Prostate gland (tissue), 2 donors: ENCODE data around the gene KIAA1755. TPM values are rescaled to one million over a fixed set of nuclear protein-coding genes. Genes with fewer than 3 reads are reported as not detected.

ENCODE experiments used
- DNase-seq: peaks from one replicate; pipeline ENCODE4 v3.0.0-alpha.2; 2019; ENCODE audit warnings: low spot score
- H3K27ac ChIP-seq, 2 donors: fragments of 200-600 bp; sonication (generic); 2 replicates each; pipeline ENCODE4 v1.5.1; 2017 to 2019
- H3K27me3 ChIP-seq: fragments of 200-600 bp; sonication (generic); replicated peaks from 2 replicates; pipeline ENCODE4 v1.5.1; 2019; ENCODE audit not compliant: insufficient read depth
- H3K36me3 ChIP-seq, 2 donors: fragments of 200-600 bp; sonication (generic); 1 replicate in 1 of 2; 2 replicates in 1 of 2; pipeline versions ENCODE4 v1.5.1 to v1.8.1; 2017 to 2019
- H3K4me1 ChIP-seq: fragments of 200-600 bp; sonication (generic); replicated peaks from 2 replicates; pipeline ENCODE4 v1.5.1; 2019
- H3K4me3 ChIP-seq, 2 donors: fragments of 200-600 bp; sonication (generic); 2 replicates each; pipeline ENCODE4 v1.5.1; 2017 to 2019
- H3K9me3 ChIP-seq: fragments of 200-600 bp; sonication (generic); 2 replicates; pipeline ENCODE4 v1.5.1; 2017
- POLR2A ChIP-seq: fragments of 450-650 bp; IDR thresholded peaks from one replicate; pipeline ENCODE4 v1.6.1; 2016; ENCODE audit warnings: antibody characterized with exemption, mild to moderate bottlenecking
- POLR2AphosphoS5 ChIP-seq: sonication (generic); formaldehyde crosslinking; IDR thresholded peaks from one replicate; pipeline ENCODE4 v1.6.1; 2017; ENCODE audit warnings: antibody characterized with exemption
- WGBS: methylation state at CpG from one replicate; pipeline ENCODE4 v1.1.5; 2018; 5-methylcytosine and 5-hydroxymethylcytosine counted together
- intact Hi-C: fragments of 100-400 bp; cut with DNase I; formaldehyde crosslinking; loops from one replicate; pipeline ENCODE4 v1.14.2; 2022
- total RNA-seq, 2 donors: library from RNA; depleted of rRNA; stranded (reverse); fragments of >200 nt; gene quantifications; one replicate each; pipeline ENCODE4 v1.1.0, GENCODE V29; 2016
- TF ChIP-seq, protein P1 (sequence below), 4 experiments: fragments of 200-600 bp in 2 of 4; fragments of 450-650 bp in 2 of 4; sonication (generic) in 2 of 4; IDR thresholded peaks; 1 replicate in 3 of 4; 2 replicates in 1 of 4; pipeline ENCODE4 v1.5.1; 2016 to 2019; ENCODE audit warnings: antibody characterized with exemption in 4 of 4, mild to moderate bottlenecking in 2 of 4, moderate library complexity in 2 of 4

Gene KIAA1755
- total RNA-seq, 2 donors from 2014 or later = 5.0 to 10.8 TPM

DNA sequence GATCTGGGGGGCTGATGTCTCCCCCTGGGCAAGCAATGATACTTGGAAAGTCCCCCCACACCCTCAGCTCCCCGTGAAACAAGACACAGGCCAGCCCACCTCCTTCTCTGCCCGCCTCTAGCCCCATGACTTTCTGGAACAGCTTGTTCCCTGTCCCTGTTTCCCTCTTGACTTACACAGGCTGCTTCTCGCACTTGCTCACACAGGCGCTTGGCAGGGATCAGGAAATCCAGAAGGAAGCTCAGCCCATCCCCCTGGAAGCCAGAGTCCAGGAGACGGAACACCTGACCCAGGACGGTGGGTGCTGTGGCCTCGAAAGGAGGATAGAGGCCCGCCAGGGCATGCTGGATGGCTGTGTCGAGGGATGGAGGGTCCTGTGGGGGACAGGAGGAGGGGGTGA, 14.8 kb downstream of the KIAA1755 start:
- DNase-seq = peak; percentile 18
- Histone ChIP-seq H3K27ac (peak overlapping the region; percentile 64 to 77), H3K9me3 (no peaks in the 10 kb centered on the region), H3K4me3 (no peak overlapping the region), H3K27me3 (no peaks in the 10 kb centered on the region), H3K4me1 (no peaks in the 10 kb centered on the region), H3K36me3 (no peaks in the 10 kb centered on the region)
- 61% methylated on average over 9 of the region's 9 CpGs for WGBS
- intact Hi-C loops = loop anchor here (2.0 kb wide), 1 partner anchor 53 kb away; no protein-coding TSS in a partner anchor
- TF ChIP-seq POLR2A (no peak), POLR2AphosphoS5 (peak; percentile 73)

DNA sequence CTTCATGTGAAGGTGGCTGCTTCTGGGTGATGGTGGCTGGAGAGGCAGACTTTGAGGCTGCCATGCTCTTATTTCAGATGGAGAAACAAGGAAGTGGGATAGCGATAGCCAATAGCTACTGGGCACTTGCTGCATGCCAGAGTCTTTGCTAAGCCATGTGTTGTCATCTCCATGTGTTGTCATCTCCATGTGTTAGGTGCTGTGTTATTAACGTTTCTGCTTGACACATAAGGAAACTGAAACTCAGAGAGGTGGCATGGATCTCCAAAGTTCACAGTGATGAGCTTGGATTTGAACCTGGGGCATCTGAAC, 16.9 kb downstream of the KIAA1755 start:
- no peak for TF ChIP-seq POLR2A
- no peak for TF ChIP-seq POLR2AphosphoS5
- TF ChIP-seq, protein P1, sequence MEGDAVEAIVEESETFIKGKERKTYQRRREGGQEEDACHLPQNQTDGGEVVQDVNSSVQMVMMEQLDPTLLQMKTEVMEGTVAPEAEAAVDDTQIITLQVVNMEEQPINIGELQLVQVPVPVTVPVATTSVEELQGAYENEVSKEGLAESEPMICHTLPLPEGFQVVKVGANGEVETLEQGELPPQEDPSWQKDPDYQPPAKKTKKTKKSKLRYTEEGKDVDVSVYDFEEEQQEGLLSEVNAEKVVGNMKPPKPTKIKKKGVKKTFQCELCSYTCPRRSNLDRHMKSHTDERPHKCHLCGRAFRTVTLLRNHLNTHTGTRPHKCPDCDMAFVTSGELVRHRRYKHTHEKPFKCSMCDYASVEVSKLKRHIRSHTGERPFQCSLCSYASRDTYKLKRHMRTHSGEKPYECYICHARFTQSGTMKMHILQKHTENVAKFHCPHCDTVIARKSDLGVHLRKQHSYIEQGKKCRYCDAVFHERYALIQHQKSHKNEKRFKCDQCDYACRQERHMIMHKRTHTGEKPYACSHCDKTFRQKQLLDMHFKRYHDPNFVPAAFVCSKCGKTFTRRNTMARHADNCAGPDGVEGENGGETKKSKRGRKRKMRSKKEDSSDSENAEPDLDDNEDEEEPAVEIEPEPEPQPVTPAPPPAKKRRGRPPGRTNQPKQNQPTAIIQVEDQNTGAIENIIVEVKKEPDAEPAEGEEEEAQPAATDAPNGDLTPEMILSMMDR (IDR thresholded peaks at IDR 0.05) = no peak
- H3K36me3 ChIP-seq = no peaks in the 10 kb centered on the region
- WGBS = 87% methylated on average over 2 of the region's 2 CpGs
- no peak for DNase-seq
- no peaks in the 10 kb centered on the region for H3K27me3 ChIP-seq
- intact Hi-C loops = loop anchor here (2.0 kb wide), 1 partner anchor 55 kb away; no protein-coding TSS in a partner anchor
- H3K4me1 ChIP-seq = no peaks in the 10 kb centered on the region
- no peaks in the 10 kb centered on the region for H3K9me3 ChIP-seq
- H3K4me3 ChIP-seq = no peak overlapping the region
- H3K27ac ChIP-seq = no peak overlapping the region

DNA sequence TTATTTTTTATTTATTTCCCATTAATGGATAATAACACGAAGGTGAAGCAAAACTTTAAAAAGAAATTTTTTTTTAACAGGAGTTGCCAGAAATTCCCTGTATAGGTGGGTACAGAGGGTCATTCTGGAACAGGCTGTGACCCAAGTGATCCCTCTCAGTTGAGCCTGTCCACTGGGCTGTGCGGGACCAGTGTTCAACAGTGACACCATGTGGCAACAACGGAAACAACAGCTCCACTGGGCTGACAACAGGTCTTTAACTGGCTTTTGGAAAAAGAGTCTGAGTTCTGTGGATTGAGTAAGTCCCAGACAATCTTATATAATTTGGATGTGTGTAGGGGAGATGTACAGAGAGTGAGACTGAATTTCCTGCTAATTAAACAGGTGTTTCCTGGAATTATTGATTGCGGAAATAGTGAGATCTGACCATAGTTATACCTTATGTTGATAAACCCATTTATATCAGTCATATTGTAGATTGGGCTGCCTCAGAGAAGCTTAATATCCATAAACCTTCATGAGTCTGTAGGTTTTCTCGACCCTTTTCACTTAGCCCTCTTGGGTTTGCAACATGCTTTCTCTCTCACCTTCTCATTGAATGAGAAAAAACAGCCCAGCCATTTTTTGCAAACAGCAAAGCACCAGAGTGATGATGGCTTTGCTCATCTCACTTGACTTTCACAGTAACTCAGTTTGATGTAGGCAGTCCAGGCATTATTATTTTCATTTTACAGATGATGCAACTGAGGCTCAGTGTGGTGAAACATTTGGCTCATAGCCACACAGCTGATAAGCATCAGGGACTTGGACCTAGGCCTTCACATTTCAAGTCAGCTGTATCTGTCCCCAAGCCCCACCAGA, 17.5 kb downstream of the KIAA1755 start:
- intact Hi-C loops = no loop called here
- Histone ChIP-seq H3K4me1 (no peaks in the 10 kb centered on the region), H3K27ac (no peak overlapping the region), H3K36me3 (no peaks in the 10 kb centered on the region), H3K27me3 (no peaks in the 10 kb centered on the region), H3K4me3 (no peak overlapping the region), H3K9me3 (no peaks in the 10 kb centered on the region)
- WGBS = 61% methylated on average over 5 of the region's 5 CpGs
- DNase-seq = no peak
- TF ChIP-seq, protein P1 (IDR thresholded peaks at IDR 0.05) = no peak
- no peak for TF ChIP-seq POLR2AphosphoS5
- TF ChIP-seq POLR2A = no peak

DNA sequence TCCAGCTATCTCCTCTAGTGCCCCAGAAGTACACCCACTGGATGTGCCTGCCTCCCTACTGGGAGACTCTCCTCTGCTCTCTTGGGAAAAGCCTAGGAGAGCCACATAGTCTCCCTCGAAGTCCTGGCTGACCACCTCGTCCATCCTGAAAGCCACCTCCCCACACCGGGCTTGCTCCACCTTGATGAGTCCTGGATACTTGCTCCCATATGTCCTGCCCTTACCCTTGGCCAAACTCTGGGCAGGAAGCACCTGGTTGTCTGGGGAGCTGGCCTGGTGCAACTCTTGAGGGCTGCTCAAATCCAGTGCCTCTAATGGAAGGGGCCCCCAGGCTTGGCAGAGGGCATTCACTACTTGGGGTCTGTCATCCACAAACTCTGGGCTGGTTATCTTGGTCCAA, 19.3 kb downstream of the KIAA1755 start:
- no peak for TF ChIP-seq POLR2AphosphoS5
- no peak overlapping the region for H3K27ac ChIP-seq
- 93% methylated on average over 3 of the region's 3 CpGs for WGBS
- no peaks in the 10 kb centered on the region for H3K4me1 ChIP-seq
- H3K27me3 ChIP-seq = no peaks in the 10 kb centered on the region
- intact Hi-C loops = no loop called here
- no peaks in the 10 kb centered on the region for H3K9me3 ChIP-seq
- no peak overlapping the region for H3K4me3 ChIP-seq
- DNase-seq = no peak
- no peaks in the 10 kb centered on the region for H3K36me3 ChIP-seq

DNA sequence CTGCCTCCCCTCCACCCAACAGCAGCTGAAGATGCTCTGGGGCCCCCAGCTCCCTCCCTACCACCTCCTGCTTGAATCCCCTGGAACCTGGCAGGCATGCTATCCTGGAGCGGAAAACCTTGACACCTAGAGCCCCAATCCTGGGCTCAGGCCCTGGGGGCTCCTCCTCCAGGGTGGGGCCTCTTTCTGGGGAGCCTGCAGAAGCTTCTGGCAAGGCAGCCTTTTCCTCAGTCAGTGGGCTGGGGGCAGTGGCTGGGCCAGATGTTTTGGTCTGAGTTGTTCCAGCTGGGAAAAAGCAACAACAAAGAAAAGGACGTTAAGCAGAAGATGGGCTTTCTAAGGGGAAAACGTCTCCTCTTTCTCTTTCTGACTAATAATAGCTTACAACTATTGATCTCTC, 21.1 kb downstream of the KIAA1755 start:
- H3K9me3 ChIP-seq = no peaks in the 10 kb centered on the region
- H3K36me3 ChIP-seq = no peaks in the 10 kb centered on the region
- no peak for DNase-seq
- H3K4me1 ChIP-seq = no peaks in the 10 kb centered on the region
- intact Hi-C loops = loop anchor here (10.0 kb wide), 1 partner anchor 155 kb away; no protein-coding TSS in a partner anchor
- no peaks in the 10 kb centered on the region for H3K27me3 ChIP-seq
- H3K4me3 ChIP-seq = no peak overlapping the region
- TF ChIP-seq POLR2AphosphoS5 = no peak
- TF ChIP-seq, protein P1 (IDR thresholded peaks at IDR 0.05) = no peak
- no peak for TF ChIP-seq POLR2A
- WGBS = 29% methylated on average over 3 of the region's 3 CpGs
- no peak overlapping the region for H3K27ac ChIP-seq

DNA sequence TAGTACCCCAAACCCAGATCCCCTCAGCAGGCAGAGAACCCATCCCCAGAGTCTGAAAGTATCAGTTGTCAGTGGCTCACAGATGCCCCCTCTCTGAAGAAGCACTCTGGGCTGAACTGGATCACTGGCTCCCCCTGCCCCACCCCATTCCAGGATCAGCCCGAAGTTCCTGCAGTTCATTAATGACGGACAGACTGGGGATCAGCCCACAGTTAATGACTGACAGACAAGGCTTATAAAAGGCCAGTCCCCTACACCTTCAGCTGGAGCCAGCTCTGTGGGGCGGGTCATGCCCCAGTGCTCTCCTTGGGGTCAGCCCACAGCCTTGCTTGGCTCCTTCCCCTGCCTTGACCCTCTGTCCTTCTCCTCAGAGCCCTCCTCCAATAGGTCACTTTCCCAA, 21.7 kb downstream of the KIAA1755 start:
- DNase-seq = no peak
- Histone ChIP-seq H3K27ac (no peak overlapping the region), H3K36me3 (no peaks in the 10 kb centered on the region), H3K9me3 (no peaks in the 10 kb centered on the region), H3K4me3 (no peak overlapping the region), H3K4me1 (no peaks in the 10 kb centered on the region), H3K27me3 (no peaks in the 10 kb centered on the region)
- TF ChIP-seq, protein P1 (IDR thresholded peaks at IDR 0.05) = no peak
- TF ChIP-seq POLR2A = no peak
- no peak for TF ChIP-seq POLR2AphosphoS5
- intact Hi-C loops = loop anchor here (10.0 kb wide), 1 partner anchor 156 kb away; no protein-coding TSS in a partner anchor
- 44% methylated on average over 3 of the region's 3 CpGs for WGBS
